Stimulated activated CD8-positive, alpha-beta memory T cell treated with anti-CD3 and anti-CD28 coated beads, Interleukin-2, amount 100 ng/mL, for 1 hour (primary cell): Measurements from ENCODE around the gene RLN3.

Experiments used
- DNase-seq, 2 donors: peaks; one replicate each; pipeline ENCODE4 v3.0.0-alpha.2; 2020; ENCODE audit warnings: low read depth in 2 of 2

The RLN3 gene

GRCh38 chr19:14054099-14054498, 26.2 kb downstream of the RLN3 start:
- DNase-seq: no peak

- no peak for DNase-seq
Observed at GRCh38 chr19:14054721-14055120, 26.8 kb downstream of the RLN3 start.

GRCh38 chr19:14055396-14055795, 27.4 kb downstream of the RLN3 start:
- DNase-seq: no peak

- no peak for DNase-seq
Observed at GRCh38 chr19:14056069-14056666, 28.2 kb downstream of the RLN3 start.

GRCh38 chr19:14056741-14057356, 28.9 kb downstream of the RLN3 start:
- no peak for DNase-seq

GRCh38 chr19:14058182-14059092, 30.5 kb downstream of the RLN3 start:
- no peak for DNase-seq

- peak in 1 of 2 donors; percentile 33 for DNase-seq
Observed at GRCh38 chr19:14059093-14059480, 31.1 kb downstream of the RLN3 start.

- no peak for DNase-seq
Observed at GRCh38 chr19:14059652-14060155, 31.8 kb downstream of the RLN3 start.

GRCh38 chr19:14061081-14061749, 33.3 kb downstream of the RLN3 start:
- no peak for DNase-seq

- DNase-seq: no peak
Observed at GRCh38 chr19:14061751-14062557, 34.0 kb downstream of the RLN3 start, which contains the start of gene PALM3. PALM3 (minus strand) TSS chr19:14062076; CDS start chr19:14061980, 96 bp downstream.

- DNase-seq: no peak
Observed at GRCh38 chr19:14062558-14062855, 34.6 kb downstream of the RLN3 start.

GRCh38 chr19:14063105-14063504, 35.2 kb downstream of the RLN3 start:
- no peak for DNase-seq

- DNase-seq: no peak
Observed at GRCh38 chr19:14066134-14066533, 38.2 kb downstream of the RLN3 start.

- no peak for DNase-seq
Observed at GRCh38 chr19:14070268-14071050, 42.5 kb downstream of the RLN3 start.

GRCh38 chr19:14072535-14073260, 44.8 kb downstream of the RLN3 start, which contains the start of gene MISP3:
MISP3 (plus strand) TSS chr19:14072786; CDS start chr19:14073310, 524 bp downstream.
- DNase-seq: no peak

- DNase-seq: peak; percentile 52 to 61
Observed at GRCh38 chr19:14073261-14073924, 45.4 kb downstream of the RLN3 start.

GRCh38 chr19:14073925-14074838, 46.2 kb downstream of the RLN3 start:
- DNase-seq: no peak

- no peak for DNase-seq
Observed at GRCh38 chr19:14078411-14078810, 50.5 kb downstream of the RLN3 start.
